ENCODE data around the gene TMEM247.

DNA sequence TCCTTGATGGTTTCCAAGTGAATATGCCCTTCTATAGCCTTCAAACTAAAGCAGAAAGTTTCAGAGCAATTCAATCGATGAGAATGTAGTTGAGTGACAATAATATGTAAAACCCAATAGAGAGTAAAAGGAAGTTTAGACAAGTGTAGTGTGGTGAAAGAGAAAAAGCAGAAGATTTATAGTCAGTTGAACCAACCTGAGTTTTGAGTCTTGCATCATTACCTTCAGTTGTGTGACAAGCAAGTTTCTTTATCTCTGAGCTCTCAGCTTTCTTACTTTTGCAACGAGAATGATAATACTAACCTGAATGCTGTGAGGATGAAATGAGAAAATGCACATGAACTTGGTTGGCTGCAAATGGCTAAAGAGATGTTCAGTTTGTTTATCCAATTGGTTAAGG lies 40.6 kb upstream of the TMEM247 start:
- TF ChIP-seq, protein P1, sequence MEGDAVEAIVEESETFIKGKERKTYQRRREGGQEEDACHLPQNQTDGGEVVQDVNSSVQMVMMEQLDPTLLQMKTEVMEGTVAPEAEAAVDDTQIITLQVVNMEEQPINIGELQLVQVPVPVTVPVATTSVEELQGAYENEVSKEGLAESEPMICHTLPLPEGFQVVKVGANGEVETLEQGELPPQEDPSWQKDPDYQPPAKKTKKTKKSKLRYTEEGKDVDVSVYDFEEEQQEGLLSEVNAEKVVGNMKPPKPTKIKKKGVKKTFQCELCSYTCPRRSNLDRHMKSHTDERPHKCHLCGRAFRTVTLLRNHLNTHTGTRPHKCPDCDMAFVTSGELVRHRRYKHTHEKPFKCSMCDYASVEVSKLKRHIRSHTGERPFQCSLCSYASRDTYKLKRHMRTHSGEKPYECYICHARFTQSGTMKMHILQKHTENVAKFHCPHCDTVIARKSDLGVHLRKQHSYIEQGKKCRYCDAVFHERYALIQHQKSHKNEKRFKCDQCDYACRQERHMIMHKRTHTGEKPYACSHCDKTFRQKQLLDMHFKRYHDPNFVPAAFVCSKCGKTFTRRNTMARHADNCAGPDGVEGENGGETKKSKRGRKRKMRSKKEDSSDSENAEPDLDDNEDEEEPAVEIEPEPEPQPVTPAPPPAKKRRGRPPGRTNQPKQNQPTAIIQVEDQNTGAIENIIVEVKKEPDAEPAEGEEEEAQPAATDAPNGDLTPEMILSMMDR (conservative IDR thresholded peaks at IDR 0.05; ENCODE audit: low read depth, low read length), result no peak
- no peak for TF ChIP-seq EZH2 (IDR thresholded peaks at IDR 0.05; ENCODE audit: borderline replicate concordance, low read depth, low read length, poor library complexity, severe bottlenecking)

Data from A673 (cell line).